Islet of Langerhans (tissue), 1 donor: ENCODE data around the gene BTG3.

ENCODE experiments used
- FAIRE-seq: peaks from one replicate; lab custom pipeline; 2011; peaks lifted over from hg19 to GRCh38; lab: Jason Lieb, UNC

BTG3 gene, protein sequence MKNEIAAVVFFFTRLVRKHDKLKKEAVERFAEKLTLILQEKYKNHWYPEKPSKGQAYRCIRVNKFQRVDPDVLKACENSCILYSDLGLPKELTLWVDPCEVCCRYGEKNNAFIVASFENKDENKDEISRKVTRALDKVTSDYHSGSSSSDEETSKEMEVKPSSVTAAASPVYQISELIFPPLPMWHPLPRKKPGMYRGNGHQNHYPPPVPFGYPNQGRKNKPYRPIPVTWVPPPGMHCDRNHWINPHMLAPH

DNA sequence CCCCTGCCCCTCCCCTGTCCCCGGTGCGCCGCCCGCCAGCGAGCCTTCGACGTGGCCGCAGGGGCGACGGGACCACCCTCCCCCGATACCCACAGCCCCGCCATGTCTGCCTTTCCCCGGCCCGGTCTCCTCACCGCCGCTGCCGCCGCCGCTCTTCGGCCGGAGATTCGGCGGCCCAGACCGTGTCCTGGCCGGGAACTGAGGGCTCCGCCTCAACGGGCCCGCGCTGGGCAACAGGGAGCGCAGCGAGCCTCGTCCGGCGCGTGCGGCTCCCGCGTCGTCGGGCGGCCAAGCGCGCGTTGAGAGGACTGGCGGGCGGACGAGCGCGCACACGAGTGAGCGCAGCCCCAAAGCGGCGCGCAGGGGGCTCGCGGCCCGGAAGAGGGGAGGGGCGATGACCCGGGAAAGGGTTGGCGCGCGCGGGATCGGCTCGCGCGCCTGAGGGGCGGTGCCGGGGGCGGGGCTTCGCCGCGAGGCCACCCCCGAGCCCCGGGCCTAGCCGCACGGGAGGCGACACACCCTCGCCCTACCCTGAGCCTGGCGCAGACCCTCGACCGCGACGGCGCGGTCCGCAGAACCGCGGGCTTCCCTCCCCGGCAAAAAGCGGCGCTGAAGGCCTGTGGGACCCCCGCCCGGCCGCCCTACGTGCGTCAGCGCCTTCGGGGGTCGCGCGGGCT lies at the start of gene BTG3:
BTG3 (minus strand) TSS at position 337 of the 677 bp plus-strand sequence. CDS start 3,757 bp downstream, outside the sequence.
- FAIRE-seq = no peak

DNA sequence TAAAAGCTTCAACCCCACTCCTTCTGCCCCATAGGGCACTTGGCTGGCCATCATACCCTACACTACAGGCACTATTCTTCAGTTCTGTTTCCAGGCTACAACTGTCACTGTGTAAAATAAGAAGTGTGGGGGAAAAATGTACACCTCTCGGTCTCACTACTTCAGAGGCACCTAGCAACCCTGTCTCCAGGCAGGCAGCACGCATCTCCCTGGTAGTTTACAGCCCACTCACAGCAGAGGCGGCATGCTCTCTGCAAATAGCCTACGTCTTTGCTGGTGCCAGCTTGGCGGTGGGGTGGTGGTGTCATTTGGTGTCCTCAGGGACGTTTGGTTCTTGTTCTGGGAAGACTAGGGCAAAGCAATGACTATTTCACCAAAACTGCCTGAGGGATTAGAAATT lies 48.2 kb upstream of the BTG3 start:
- peak; percentile 13 for FAIRE-seq

DNA sequence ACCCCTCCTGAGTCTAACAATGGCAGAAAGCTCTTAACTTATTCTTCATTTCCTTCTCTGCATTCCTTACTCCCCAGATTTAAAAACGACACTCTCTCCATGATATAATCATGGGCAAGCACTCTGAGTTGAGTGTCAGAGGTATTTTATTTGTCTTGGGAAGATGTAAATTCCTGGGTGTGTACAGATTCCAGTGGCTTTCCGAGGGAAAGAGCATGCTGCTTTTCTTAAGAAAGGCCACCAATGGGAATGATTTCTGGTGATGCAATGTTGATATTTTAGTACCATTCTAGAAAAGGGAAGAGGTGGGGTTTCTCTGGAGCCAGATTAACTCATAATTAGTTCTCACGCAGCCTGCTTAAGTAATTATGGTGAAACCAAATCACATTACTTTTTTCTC lies 47.8 kb upstream of the BTG3 start:
- peak; percentile 94 for FAIRE-seq

DNA sequence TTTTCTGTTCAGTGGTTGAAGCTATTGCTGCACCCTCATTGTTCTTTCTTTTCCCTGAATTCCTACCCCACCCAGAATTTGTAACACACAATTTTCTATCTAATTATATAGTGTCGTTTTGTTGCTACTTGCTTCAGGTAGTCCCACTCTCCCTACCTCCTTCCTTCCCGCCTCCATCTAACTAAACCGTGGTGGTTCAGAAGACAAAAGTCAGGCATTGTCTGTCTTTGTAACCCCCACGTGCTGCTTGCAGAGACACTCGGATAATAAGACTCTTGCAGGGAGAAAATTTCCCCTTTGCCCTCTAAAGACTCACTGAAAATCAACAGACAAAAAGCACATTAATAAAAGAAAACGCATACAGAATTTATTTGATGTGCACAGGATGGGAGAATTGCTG lies 46.2 kb upstream of the BTG3 start:
- no peak for FAIRE-seq

DNA sequence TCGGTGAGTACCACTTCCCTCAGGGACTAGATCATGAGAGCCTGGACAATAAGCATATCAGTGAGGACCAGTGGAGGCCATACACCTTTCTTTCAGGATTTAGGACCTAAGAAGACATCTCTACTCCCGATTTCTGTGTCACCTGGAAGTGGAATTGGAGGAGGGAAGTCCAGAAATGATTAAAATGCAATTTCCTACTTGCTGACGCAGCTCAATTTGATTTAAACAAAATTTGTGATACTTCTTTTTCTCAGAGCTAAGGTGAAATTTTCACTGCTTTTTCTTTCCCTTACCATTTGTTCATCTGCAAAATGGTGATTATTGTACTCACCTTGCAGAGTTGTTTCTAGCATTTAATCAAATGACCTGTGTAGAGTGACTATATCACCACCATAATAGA lies 38.8 kb upstream of the BTG3 start:
- no peak for FAIRE-seq

DNA sequence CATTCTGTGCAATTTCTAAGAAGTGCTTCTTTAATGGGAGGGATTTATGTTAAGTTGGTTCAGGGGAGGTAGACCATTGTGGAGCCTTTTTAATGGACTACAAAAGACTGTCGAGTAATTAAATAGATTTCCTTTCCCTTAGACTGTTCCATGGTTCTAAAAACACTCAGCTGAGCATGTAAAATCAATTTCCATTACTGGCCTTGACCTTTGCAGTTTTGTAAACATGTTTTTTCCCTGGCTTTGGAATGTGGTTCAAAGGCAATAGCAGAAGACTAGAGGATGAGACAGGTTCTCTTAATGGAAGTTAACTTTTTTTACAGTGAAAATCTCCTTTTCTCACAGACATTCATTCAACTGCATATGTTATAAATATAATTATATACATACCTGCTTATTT lies 37.6 kb upstream of the BTG3 start:
- FAIRE-seq = no peak

DNA sequence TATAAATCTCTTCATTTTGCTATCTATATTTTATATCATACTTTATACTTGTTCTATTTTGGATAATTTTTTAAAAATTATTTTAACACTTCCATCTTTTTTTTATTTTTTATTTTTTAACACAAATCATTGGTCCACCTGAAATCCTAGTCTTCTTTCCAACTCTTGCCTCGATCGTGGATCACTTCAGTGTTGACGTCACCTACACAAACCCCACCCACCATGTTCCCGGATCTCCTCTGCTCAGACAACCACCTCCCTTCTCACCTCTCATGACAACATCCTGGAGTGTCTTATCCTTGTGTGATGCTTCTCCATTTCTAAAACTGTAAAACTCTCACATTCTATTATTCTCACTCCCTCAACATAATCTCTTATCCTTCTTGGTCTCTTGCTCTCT lies 34.1 kb upstream of the BTG3 start:
- no peak for FAIRE-seq

DNA sequence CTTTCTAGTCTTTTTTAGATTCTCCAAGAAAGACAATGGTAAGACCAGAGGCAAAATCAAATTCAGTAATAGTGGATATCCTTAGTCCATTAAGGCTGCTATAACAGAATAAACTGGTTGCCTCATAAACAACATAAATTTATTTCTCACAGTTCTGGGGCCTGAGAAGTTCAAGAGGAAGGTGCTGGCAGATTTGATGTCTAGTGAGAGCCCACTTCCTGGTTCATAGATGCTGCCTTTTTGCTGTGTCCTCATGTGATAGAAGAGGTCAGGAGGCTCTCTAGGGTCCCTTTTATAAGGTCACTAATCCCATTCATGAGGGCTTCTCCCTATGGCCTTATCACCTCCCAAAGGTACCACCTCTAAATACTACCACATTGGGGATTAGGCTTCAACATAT lies 31.5 kb upstream of the BTG3 start:
- no peak for FAIRE-seq

DNA sequence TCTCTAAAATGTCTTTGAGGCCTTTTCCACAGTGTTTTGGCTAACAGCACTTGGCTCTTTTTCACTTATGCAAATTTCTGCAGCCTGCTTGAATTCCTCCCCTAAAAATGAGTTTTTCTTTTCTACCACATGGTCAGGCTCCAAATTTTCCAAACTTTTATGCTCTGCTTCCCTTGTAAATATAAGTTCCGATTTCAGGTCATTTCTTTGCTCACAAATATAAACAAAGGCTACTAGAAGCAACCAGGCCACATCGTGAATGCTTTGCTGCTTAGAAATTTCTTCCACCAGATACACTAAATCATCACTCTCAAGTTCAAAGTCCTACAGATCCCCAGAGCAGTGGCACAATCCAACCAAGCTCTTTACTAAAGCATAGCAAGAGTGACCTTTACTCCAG lies 28.1 kb upstream of the BTG3 start:
- FAIRE-seq = no peak

DNA sequence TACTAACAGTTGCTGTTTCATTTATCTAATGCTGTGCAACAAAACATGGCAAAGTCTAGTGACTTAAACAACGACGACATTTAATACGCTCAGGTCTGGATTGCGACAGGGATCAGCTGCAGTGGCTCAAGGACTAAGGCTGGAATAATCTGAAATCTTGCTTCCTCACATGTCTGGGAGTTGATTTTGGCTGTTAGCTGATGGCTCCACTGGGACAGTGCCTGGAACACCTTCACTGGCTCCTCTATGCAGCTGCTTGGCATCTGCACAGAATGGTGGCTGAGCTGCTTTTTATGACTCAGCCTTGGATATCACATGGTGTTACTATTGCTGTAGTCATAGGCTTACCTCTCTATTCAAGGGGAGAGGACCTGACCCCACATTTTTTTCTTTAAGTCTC lies 24.0 kb upstream of the BTG3 start:
- no peak for FAIRE-seq

DNA sequence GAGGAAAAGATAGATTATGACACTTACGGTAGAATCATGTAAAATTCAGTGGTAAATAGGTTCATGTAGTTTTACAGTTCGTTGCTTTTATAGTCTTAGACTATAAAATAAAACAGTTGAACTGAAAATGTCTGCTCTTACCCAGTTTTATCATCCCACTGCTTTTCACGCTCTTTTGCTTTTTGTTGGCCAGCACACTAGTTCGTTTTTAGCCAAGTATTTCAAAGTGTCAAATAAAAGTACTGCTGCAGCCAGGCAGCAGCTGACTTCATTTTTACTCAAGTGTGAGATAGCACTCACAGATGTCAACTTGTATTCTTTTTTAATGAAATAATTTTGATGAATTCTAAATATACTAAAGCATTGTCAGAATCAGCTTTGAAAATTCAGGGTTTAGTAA lies 18.5 kb upstream of the BTG3 start:
- no peak for FAIRE-seq

DNA sequence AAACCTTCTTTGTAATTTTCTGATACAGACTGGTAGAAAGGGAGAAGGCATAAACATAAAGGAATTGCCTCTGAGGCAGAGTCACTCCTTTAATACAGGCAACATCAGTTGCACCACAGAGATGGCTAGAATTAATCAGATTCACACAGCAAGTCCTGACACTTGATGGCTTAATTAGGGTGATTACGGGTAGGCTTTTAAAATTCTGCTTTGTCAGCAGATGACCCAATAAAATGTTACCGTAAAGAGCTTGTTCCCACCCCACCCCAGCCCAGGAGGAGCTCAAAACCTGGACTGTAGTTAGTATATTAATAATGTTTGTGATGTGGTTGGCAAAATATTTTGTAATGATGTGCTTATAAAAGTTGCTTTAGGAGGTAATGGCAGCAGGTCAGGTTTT lies 9.3 kb upstream of the BTG3 start:
- no peak for FAIRE-seq

DNA sequence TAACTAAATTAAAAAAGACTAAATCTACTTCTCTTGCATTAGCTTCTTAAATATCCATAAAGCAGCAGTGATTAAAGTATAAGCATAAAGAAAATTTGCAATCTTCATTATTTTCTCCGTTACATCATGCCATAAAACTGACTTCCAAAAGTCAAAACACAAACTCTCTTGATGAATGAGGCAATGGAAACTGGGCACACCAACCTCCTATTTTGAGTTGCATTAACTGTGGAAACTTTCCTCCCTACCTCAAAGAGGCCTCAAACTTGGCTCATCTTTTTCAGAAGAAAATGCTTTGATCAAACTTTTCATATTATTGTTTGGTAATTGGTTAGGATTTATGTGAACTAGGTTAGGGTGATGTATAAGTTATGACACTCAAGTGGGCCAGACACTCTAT lies 4.1 kb upstream of the BTG3 start:
- FAIRE-seq = no peak

DNA sequence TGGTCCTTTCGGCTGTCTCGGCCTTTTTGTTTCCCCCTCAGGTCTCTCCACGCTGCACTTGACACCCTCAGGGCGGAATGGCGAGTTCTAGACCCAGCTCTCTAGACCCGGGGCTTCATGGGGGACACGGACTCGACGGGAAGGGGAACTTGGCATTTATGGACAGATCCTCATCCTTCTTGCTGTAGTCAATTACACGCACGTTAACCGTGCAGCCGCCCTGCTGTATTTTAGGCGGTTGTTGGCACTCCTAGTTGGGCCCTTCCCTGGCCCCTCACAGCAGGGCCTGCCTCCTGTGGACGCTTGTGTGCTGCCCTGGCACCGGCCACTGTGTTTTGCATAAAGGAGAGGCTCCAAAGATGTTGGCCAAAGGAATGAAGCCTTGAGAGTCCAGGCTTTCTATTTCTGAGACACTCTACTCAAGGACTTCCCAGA lies 558 bp upstream of the BTG3 start:
- no peak for FAIRE-seq

DNA sequence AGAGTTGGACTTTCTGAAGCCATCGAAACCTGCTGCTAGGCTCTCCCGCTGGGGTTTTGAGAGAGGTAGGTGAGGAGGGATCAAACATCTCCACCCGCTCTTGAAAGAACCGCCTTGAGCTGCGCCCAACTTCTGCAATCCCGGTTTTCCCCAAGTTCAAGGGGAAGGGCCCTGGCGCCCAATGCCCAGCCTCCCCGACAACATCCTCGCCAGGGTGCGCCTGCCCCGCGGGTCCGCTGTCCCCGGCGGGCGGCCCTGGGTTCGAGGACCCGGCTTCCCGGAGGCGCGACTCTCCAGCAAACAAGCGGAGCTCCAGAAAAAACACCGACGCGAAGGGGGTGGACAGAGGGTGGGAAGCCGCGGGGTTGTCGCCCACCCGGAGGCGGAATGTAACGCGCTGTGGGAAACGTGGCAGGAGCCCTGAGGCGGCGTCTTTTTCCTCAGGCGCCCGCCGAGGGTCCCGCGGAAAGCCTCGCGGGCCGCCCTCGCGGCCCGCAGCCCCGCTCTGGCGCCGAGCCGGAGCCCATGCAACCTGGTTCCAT lies 607 bp downstream of the BTG3 start:
- FAIRE-seq = no peak

DNA sequence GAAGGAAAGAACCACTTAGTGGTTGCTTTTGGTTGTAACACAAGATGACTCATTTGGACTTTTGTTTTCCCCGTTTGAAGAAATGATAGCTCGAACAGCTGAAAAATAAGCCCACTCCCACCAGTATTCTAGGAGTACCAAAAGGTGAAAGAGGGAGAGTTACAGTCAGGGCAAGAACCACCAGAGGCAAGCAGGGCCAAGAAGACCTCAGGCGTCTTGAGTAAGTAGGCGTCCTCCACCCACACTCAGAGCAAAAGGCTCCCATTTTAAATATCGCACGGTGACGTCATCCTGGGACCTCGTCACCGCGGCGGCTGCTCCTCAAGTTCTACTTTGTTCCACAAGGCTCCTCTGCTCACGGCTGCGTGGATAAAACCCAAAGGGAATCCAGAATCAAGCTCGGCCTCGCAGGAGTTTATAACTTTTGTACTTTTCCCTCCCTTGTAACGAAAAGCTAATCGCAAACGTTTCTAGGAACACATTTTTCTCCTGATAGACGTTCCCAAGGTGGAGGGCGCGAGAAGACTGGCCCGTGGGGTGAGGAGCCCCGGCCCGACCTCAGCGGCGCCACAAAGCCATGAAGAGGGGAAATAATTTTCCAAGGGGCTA lies 1.2 kb downstream of the BTG3 start:
- peak; percentile 17 for FAIRE-seq

DNA sequence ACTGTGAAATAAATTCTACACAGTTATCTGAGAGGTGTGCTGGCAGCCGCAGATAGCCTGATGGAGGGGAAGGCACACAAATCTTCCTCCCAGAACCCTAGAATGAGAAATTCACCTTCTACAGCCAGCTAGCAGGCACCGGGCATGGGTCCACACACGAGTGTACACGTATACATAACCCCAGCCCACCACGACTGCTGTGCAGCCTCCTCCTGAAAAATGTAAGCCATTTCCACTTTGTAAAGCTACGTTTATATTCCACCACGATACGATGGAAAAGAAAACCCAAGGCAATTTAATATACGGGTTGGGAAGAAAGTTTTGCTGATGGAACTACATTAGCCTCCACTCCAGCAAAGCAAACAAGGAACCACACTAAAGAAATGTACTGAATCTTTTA lies 1.8 kb downstream of the BTG3 start:
- no peak for FAIRE-seq

DNA sequence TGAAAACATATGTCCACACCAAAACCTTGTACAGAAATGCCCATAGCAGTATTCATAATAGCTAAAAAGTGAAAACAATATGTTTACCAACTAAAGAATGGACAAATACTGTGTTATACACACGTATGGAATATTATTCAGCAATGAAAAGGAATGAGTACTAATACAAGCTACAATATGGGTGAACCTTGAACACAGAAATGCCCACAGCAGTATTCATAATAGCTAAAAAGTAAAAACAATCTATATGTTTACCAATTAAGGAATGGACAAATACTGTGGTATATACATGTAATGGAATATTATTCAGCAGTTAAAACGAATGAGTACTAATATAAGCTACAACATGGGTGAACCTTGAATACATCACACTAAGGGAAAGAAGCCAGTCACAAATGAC lies 3.0 kb downstream of the BTG3 start:
- FAIRE-seq = no peak

DNA sequence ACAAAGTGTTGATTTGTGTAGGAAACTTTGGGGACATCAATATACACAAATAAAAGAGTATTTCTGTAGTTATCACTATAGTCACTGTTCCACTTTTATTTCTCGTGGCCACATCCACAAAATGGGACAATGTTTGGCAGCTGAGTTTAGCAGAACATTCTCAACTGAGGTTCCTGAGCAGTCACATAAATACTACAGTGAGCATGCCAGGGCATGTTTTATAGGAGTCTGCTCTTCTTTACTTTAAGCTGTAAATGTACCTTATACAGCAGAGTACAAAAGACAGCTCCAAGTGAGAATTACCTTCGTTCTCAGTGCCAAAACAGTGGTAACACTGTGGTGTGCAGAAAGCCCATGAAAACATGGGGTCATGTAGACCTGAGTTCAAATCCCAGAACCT lies 5.0 kb downstream of the BTG3 start:
- no peak for FAIRE-seq

DNA sequence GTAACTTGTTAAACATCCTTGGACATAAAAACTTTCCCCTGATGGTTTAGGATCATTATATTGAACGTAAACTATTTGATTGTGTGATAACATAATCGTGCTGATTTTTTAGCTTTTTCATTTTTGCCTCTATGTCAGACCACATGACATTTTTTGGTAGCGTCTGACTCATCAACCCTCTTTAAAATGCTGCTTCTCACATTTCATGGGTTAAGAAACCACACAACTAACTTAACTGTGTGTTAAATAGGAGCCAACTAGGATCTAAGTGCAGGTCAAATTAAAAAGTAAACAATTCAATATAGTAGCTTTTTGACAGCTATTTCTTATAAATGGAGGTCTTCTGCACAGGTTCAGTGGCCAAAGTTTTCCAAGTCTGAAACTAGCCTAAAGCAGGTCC lies 9.8 kb downstream of the BTG3 start:
- no peak for FAIRE-seq

DNA sequence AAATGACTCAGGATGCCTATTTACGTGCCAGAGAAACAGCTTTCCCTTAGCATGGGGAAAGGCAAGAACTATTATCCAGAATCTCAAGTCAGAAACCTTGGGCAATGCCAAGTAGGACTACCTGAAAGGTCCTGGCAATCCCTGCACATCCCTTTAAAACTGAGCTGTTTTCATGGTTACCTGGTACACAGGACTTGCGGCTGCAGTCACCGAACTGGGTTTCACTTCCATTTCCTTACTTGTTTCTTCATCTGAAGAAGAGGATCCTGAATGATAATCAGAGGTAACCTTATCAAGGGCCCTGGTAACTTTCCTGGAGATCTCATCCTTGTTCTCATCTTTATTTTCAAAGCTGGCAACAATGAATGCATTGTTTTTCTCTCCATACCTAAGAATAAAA lies 14.3 kb downstream of the BTG3 start:
- no peak for FAIRE-seq

DNA sequence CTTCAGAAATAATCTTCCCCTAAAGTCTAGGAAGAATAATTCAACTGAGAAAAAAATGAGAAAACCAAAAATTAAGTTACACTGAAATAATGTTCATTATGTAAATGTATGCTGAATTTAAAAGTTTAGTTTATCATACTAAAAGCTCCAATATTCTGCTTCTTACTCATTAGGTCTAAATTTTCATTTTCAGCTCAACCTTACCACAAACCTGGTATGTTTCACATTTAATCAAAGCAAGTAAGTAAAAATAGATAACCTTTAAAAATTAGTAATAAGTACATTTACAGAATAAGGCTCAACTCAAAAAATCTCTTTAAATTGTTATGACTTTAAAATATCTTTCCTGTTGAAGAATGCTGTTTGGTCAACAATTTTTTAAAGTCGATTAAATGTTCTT lies 15.0 kb downstream of the BTG3 start:
- FAIRE-seq = peak; percentile 81

DNA sequence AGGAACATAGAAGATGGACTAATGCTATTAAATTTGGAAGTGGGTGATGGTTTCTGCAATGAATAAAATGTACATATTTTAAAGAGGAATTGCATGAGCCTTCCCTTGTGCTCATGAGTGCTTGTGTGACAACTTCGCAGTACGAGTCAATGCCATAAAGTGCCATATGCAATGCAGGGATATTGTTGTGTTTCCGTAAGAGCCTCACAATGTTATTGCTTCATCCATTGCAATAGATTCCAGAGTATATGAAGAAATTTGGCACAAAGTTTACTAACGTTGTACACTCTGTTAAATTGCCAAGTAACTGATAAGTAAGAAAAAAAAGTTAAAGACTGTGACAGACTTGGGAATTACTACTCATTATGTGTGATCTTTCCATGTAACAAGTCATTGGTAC lies 22.3 kb downstream of the BTG3 start:
- FAIRE-seq = no peak
